Measurements from ENCODE around the gene SCN4A.
"Not testable (repeated sequence)": the region's sequence is repeated elsewhere in the genome, so short reads cannot be mapped to it uniquely, and the experiment has no call there.

DNA sequence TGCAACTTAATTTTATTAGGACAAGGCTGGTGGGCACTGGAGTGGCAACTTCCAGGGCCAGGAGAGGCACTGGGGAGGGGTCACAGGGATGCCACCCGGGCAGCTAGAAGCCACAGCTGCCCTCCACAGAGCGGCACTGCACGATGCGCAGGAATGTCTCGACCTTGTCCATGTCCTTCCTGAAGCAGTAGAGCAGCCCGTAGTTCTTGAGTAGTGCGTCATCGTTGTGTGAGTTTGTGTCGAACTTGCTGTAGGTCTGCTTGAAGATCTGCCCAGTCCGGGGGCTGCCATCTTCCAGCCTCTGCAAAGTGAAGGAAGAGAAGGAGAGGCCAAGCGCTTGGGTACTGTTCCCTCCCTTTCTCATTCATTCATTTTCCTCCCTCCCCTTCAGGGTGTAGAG lies 55.5 kb downstream of the SCN4A start:
- TF ChIP-seq, protein P1, sequence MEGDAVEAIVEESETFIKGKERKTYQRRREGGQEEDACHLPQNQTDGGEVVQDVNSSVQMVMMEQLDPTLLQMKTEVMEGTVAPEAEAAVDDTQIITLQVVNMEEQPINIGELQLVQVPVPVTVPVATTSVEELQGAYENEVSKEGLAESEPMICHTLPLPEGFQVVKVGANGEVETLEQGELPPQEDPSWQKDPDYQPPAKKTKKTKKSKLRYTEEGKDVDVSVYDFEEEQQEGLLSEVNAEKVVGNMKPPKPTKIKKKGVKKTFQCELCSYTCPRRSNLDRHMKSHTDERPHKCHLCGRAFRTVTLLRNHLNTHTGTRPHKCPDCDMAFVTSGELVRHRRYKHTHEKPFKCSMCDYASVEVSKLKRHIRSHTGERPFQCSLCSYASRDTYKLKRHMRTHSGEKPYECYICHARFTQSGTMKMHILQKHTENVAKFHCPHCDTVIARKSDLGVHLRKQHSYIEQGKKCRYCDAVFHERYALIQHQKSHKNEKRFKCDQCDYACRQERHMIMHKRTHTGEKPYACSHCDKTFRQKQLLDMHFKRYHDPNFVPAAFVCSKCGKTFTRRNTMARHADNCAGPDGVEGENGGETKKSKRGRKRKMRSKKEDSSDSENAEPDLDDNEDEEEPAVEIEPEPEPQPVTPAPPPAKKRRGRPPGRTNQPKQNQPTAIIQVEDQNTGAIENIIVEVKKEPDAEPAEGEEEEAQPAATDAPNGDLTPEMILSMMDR (IDR thresholded peaks at IDR 0.05), result not testable (repeated sequence)
- TF ChIP-seq, protein P2, sequence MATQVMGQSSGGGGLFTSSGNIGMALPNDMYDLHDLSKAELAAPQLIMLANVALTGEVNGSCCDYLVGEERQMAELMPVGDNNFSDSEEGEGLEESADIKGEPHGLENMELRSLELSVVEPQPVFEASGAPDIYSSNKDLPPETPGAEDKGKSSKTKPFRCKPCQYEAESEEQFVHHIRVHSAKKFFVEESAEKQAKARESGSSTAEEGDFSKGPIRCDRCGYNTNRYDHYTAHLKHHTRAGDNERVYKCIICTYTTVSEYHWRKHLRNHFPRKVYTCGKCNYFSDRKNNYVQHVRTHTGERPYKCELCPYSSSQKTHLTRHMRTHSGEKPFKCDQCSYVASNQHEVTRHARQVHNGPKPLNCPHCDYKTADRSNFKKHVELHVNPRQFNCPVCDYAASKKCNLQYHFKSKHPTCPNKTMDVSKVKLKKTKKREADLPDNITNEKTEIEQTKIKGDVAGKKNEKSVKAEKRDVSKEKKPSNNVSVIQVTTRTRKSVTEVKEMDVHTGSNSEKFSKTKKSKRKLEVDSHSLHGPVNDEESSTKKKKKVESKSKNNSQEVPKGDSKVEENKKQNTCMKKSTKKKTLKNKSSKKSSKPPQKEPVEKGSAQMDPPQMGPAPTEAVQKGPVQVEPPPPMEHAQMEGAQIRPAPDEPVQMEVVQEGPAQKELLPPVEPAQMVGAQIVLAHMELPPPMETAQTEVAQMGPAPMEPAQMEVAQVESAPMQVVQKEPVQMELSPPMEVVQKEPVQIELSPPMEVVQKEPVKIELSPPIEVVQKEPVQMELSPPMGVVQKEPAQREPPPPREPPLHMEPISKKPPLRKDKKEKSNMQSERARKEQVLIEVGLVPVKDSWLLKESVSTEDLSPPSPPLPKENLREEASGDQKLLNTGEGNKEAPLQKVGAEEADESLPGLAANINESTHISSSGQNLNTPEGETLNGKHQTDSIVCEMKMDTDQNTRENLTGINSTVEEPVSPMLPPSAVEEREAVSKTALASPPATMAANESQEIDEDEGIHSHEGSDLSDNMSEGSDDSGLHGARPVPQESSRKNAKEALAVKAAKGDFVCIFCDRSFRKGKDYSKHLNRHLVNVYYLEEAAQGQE (IDR thresholded peaks at IDR 0.05; ENCODE audit: insufficient read depth in 1 of 2, low read depth in 2 of 2, low read length in 1 of 2), result not testable (repeated sequence)
- not testable (repeated sequence) for TF ChIP-seq POLR2AphosphoS5 (IDR thresholded peaks at IDR 0.05; ENCODE audit: low read depth, low read length)
